NCI-H1930 (cell line): ENCODE results near the gene MAP3K4.

ENCODE experiments used
- DNase-seq, 2 experiments: peaks; one replicate each; lab custom pipeline; 2025; lab: John Stamatoyannopoulos, UW

Gene MAP3K4

DNA sequence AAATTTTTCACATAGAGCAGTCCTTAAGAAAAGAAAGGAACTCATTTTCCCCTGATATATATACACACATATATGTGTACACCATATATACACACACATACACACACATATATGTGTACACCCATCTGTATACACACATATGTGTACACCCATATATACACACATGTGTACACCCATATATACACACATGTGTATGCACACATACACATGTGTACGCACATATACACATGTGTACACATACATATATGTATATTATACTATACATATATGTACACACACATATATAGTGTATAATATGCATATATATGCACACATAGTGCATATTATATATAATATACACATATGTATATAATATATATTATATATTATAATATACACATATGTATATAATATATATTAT, 9.1 kb downstream of the MAP3K4 start:
- DNase-seq: no peak

- DNase-seq: peak; percentile 7 to 60
Observed at GRCh38 chr6:161001421-161001820, 9.9 kb downstream of the MAP3K4 start.

- no peak for DNase-seq
Observed at GRCh38 chr6:161003336-161003735, 11.8 kb downstream of the MAP3K4 start.

- no peak for DNase-seq
Observed at GRCh38 chr6:161008245-161008644, 16.7 kb downstream of the MAP3K4 start.

DNA sequence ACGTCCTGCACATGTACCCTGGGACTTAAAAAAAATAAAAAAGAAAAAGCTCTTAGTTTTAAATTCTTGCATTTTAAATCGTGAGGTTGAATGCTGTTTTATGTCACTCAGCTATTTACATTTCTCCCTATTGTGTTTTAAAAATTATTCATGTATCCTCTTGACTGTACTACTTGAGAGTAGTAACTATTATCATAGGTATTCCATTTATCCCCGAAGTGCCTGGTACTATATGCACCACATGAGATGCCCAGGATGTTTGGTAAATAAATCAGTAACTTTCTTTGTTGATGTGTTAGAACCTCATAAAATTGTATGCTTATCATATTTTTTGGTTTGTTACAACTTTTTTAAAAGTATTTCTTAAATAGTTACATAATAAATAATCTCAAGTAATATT, 18.4 kb downstream of the MAP3K4 start:
- DNase-seq: no peak

DNA sequence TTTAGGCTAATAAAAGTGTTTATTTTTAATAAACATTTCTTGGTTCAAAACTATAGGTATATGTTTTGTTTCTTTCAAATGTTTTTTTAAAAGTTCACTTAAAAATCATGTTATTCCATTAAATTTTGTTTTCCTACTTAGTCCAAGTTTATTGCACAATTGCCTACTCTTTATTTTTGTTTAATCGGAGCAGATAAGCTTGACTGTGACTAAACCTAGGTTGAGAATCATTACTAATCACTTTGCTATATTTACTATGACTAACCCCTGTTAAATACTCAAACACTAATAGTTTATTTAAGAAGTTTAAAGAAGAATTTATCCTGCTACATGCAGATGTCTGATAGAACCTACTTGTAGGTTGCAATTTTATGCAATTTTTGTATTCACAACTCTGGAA, 18.8 kb downstream of the MAP3K4 start:
- no peak for DNase-seq

DNA sequence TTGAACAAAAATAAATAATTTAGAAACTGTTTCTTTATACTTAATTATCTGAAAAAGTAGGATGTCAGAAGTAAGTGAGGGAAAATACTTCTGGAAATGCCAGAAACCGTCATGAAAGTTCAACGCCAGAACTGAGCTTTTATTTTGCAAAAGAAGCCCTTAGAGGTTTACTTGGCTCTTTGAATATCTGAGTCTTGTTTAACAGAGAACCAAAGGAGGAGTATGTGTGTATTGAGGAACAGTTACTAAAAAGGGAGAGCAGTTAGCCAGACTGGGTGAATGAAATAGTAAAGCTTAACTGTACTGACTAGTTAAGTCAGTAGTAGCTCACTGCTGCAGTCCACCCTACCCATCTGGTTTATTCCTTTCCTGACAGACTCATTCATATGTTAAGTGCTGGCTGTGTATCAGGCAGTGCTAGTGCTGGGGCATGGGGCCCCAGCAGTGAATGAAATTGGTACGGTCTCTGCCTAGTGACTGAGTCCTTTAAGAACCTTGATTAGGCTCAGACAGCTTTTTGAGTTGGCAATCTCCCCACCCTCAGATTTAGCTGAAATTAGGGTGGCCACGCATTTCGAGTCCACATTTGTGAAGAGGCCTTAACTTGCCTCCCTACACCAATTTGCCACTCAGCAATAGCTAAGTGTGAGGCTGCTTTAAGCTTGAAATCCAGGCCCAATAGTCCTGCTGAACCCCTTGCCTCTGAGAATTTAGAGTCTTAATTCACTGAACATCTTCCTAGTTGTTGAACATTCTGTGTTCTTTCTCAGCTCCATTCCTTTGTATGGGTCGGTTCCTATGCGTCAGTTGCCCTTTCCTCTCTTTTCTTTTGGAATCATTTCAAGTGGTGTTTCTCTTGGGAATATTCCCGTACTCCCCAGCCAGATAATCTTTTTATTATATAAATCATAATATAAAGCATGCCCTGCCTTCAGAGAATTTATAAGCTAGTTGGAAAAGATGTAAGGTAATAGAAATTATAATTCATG, 20.2 kb downstream of the MAP3K4 start:
- no peak for DNase-seq

DNA sequence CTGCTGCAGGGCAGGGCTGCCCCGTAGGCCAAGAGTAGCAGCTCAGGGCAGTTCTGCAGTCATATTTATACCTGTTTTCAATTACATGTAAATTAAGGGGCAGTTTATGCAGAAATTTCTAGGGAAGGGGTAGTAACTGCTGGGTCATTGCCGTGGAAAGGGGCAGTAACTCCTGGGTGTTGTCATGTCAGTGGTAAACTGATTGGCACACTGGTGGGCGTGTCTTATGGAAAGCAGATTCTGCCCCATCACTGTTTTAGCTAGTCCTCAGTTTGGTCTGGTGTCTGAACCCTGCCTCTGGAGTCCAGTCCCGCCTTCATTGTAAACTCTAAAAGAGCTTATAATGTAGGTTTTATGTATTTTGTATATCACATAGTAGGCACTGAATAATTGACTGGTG, 22.1 kb downstream of the MAP3K4 start:
- DNase-seq: no peak

DNA sequence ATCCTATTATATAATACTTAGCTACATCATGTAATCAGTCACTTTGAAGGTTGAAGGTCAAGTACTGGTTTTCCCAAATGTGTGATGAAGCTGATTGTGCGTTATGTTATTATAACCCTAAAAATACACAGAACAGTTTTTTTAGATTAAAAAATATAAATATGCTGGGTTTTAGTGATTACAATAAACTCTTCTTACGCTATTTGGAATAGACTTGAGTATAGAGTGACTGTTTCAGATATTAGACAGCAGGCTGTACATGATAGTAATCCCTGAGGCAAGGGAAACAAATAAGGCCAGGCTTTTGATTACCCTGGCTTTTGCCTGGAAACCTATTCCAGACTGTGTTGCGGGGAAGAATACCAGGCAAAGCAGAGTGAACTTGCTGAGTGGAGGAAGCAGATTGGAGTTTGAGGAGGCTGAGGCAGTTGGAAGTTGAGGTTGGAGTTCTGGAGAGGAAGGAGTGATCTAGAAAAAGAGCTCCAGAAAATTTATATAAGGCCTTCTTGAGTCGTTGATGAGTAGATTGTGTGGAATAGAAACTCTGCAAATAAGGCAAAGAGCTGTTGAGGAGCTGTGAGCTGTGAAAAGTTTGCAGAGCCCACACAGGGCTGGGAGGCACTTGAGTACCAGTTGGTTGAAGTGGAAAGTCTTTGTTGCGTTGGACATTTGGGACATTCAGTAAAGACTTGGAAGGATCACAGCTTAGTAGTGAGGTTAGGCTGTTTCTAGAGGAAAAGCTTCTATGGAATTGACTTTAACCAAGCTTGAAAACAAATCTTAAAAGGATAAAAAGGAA, 26.4 kb downstream of the MAP3K4 start:
- no peak for DNase-seq

- no peak for DNase-seq
Observed at GRCh38 chr6:161019324-161019839, 27.8 kb downstream of the MAP3K4 start.

DNA sequence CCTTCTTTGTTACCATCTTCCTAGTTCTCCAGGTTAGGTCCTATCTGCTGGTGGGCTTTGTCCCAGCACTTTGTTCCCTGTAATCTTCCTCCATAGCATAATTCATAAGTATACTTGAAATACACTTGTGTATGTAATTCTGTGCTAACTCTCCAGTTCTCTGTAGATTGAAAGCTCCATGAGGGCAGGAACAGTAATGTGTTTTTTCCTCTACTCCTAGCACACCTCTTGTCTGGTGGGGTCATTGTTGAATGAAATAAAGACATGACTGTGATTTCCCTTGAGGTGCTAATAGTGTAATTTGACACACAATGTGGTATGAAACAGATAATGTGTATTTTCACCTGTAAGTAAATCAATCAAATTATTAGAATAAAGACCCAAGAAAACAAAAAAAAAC, 30.0 kb downstream of the MAP3K4 start:
- DNase-seq: no peak

- no peak for DNase-seq
Observed at GRCh38 chr6:161021998-161022743, 30.6 kb downstream of the MAP3K4 start.

- DNase-seq: no peak
Observed at GRCh38 chr6:161023316-161023715, 31.7 kb downstream of the MAP3K4 start.

GRCh38 chr6:161024364-161024920, 32.9 kb downstream of the MAP3K4 start:
- no peak for DNase-seq

DNA sequence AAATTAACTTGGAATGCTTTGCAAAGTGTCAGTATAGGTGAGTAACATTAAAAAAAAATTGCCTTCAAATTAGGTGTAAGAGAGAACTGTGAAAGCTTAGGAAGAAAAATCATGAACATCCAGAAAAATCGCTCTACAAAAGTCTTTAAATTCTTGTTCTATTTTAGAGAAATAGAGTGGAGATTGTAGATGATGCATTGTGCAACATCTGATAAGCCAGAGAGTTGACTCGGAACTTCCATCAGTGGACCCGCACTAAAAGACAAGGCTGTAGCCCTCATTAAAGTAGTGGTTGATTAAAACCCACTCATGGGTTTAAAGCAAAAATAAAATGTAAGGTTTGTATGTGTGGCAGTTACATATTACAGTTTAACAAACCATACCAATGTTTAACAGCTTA, 35.8 kb downstream of the MAP3K4 start:
- no peak for DNase-seq

GRCh38 chr6:161029195-161029809, 37.7 kb downstream of the MAP3K4 start:
- DNase-seq: no peak

DNA sequence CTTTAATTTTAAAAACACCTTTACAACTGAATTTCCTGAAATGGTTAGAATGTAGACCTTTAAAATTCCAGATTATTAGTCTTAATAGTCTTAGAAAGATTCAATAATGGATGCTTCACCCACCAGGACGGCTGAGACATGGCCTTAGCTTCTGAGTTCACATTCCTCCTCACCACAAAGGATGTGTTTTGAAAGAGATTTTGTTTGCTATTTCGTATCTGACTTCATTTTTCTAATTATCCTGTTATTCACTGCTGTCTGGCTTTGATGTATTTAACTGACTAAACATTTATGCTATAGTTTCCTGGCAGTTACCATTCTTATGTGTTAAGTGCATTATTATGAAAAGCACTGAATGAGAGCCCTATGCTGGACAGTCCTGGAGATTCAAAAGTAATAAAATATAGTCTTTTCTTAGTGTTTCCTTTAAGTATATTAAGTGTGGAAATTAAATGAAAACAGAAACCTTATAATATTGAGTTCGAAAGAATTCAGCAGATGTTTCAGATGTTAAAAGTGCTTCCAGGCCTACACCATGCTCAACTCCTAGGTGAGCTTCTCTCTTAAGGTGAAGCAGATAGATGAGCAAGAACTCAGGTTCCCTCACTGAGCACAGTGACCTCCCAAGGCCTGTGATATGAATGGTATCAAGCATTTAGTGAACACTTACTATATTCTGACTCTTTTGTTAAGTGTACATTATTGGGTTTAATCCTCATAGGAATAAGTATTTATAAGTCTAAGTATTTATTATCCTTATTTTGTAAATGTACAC, 40.3 kb downstream of the MAP3K4 start:
- DNase-seq: no peak

DNA sequence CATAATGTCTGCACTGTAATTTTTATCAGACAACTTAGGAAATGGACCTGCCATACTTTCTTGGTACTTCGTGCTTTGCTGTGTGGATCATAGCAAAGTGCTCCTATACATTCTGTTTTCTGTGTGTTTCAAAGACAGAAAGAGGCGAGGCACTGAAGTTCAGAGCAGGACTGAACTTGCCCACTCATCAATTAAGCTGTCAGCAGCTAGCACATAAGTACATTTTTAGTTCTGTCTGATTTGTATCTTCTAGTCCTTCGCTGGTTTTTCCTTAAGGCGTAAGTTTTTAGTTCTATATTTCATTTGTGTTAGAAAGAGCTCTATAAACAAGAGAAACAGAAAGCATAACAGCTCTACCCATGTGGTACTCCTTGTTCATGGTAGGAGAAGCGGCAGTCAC, 42.1 kb downstream of the MAP3K4 start:
- DNase-seq: no peak

DNA sequence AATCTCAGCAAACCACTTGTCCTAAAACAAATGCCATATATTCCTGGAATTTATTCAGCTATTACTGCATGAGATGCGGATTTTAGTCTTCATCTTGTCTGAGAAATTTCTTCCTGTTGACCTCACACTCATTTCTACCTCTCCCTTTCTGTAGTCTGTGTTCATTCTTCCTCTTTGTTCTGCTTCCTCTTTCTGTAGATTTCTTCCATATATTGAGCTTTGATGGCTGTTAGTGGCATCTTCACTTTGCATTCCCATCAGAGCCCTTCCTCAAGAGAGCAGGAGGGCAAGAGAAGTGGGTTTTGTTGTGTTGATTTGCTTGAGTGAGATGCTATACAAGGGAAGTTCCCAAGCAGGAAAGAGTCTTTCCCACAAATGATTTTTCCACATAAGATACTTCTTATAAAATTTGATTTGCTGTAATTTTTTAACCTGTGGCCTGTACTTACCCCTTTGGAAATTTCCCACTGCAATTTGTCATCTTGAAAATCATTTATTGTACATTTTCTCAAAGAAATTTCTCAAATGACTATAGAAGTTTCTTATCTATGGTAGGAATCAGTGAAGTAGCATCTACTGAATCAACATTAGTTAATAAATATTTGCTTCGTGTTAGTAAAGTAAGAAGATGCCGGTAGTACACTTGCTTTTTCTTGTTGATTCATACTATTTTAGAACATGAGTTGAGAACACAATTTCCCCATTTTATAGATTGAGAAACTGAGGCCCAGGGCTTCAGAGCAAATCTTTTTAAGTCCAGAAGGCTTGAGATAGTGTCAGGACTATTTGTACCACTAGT, 43.8 kb downstream of the MAP3K4 start:
- DNase-seq: no peak

- no peak for DNase-seq
Observed at GRCh38 chr6:161035981-161036263, 44.4 kb downstream of the MAP3K4 start.
